WERI-Rb-1 (cell line): ENCODE data around the gene TRAP1.
A peak's percentile ranks its signal among the peaks of the same experiment; 100 is the strongest.

ENCODE experiments used
- DNase-seq: peaks from one replicate; pipeline ENCODE4 v3.0.0-alpha.2; 2020
- H3K27ac ChIP-seq: fragments of 250-450 bp; sonication (Bioruptor Pico); 2 replicates; pipeline ENCODE4 v1.5.1; 2020; ENCODE audit warnings: mild to moderate bottlenecking, moderate library complexity
- H3K27me3 ChIP-seq: fragments of 250-450 bp; sonication (Bioruptor Pico); 2 replicates; pipeline ENCODE4 v1.5.1; 2021; ENCODE audit warnings: mild to moderate bottlenecking, low read depth, moderate library complexity; ENCODE audit not compliant: insufficient read depth, severe bottlenecking
- H3K36me3 ChIP-seq: fragments of 250-450 bp; sonication (Bioruptor Pico); 2 replicates; pipeline ENCODE4 v1.5.1; 2020; ENCODE audit warnings: mild to moderate bottlenecking, moderate library complexity
- H3K4me3 ChIP-seq: 2 replicates; pipeline ENCODE4 v1.5.1; 2011; ENCODE audit warnings: low read depth, mild to moderate bottlenecking, control low read depth, low read length
- H3K9me3 ChIP-seq: fragments of 250-450 bp; sonication (Bioruptor Pico); 2 replicates; pipeline ENCODE4 v1.5.1; 2021; ENCODE audit warnings: mild to moderate bottlenecking, moderate library complexity; ENCODE audit not compliant: severe bottlenecking
- CTCF ChIP-seq: IDR thresholded peaks from 2 replicates; pipeline ENCODE4 v1.5.1; 2011; ENCODE audit warnings: low read depth, mild to moderate bottlenecking, control low read depth, inconsistent platforms, low read length

Gene TRAP1

GRCh38 chr16:3730161-3731125, 13.1 kb upstream of the TRAP1 start:
- DNase-seq: no peak
- Histone ChIP-seq H3K27me3 (no peaks in the 10 kb centered on the region), H3K36me3 (peaks cover 79% of the 10 kb centered on the region), H3K27ac (no peak overlapping the region), H3K4me3 (no peak overlapping the region), H3K9me3 (no peaks in the 10 kb centered on the region)
- no peak for TF ChIP-seq CTCF

GRCh38 chr16:3729161-3730112, 12.1 kb upstream of the TRAP1 start:
- no peak for TF ChIP-seq CTCF
- Histone ChIP-seq H3K4me3 (no peak overlapping the region), H3K27ac (no peak overlapping the region), H3K36me3 (peaks cover 69% of the 10 kb centered on the region), H3K27me3 (no peaks in the 10 kb centered on the region), H3K9me3 (no peaks in the 10 kb centered on the region)
- no peak for DNase-seq

GRCh38 chr16:3728424-3729160, 11.3 kb upstream of the TRAP1 start:
- Histone ChIP-seq H3K4me3 (no peak overlapping the region), H3K9me3 (no peaks in the 10 kb centered on the region), H3K36me3 (peaks cover 61% of the 10 kb centered on the region), H3K27me3 (no peaks in the 10 kb centered on the region), H3K27ac (no peak overlapping the region)
- TF ChIP-seq CTCF: no peak
- no peak for DNase-seq

GRCh38 chr16:3727806-3728381, 10.6 kb upstream of the TRAP1 start:
- no peak for TF ChIP-seq CTCF
- H3K36me3 ChIP-seq: peaks cover 56% of the 10 kb centered on the region
- H3K4me3 ChIP-seq: no peak overlapping the region
- no peaks in the 10 kb centered on the region for H3K9me3 ChIP-seq
- no peaks in the 10 kb centered on the region for H3K27me3 ChIP-seq
- DNase-seq: peak; percentile 39
- no peak overlapping the region for H3K27ac ChIP-seq

GRCh38 chr16:3726021-3726687, 8.8 kb upstream of the TRAP1 start:
- H3K27ac ChIP-seq: no peak overlapping the region
- H3K36me3 ChIP-seq: peaks cover 39% of the 10 kb centered on the region
- TF ChIP-seq CTCF: no peak
- H3K9me3 ChIP-seq: no peaks in the 10 kb centered on the region
- no peaks in the 10 kb centered on the region for H3K27me3 ChIP-seq
- DNase-seq: no peak
- no peak overlapping the region for H3K4me3 ChIP-seq
